Measurements from ENCODE around the gene ABLIM2. TPM values are rescaled to one million over a fixed set of nuclear protein-coding genes. Genes with fewer than 3 reads are reported as not detected.

ABLIM2 gene
- total and polyA plus RNA-seq, 5 donors from 2014 or later, result 0.88 to 2.0 (median 1.2) TPM

DNA sequence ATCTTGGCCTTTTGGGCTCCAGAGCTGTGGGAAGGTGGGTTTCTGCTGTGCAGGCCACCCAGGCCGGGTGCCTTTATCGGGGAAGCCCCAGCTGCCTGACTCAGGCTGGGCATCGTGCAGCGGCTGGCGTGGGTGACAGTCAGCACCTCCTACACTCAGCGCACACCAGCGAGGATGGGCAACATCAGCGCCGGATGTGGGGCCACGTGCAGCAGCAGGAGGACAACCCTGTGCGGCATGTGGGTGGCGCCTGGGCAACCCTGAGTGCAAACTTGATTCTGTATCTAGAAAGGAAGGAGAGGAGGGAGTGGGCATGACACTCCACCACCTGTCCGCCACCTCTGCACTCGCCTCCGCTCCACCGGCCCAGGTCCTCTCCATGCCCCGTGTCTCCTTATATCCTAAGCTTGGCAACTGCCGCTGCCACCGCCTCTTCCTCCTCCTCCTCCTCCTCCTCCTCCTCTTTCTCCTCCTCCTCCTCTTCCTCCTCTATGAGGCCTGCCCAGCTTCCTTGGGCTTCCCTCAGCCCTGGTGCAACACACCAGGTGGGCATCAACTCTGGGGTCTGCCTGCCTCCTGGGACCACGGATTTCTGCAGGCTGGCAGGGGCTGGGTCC, 111.6 kb downstream of the ABLIM2 start:
- H3K4me3 ChIP-seq (ENCODE audit: low read depth, low read length), result no peak overlapping the region
- Mint-ChIP-seq H3K36me3 (peaks cover 3% of the 10 kb centered on the region), H3K9me3 (no peaks in the 10 kb centered on the region), H3K27ac (no peak overlapping the region), H3K27me3 (no peaks in the 10 kb centered on the region), H3K4me1 (no peaks in the 10 kb centered on the region), H3K4me3 (no peak overlapping the region)
- no peaks in the 10 kb centered on the region for H3K27me3 ChIP-seq (ENCODE audit: control insufficient read depth, insufficient read depth, low read length)
- no peak overlapping the region for H3K27ac ChIP-seq (ENCODE audit: insufficient read depth, low read length, poor library complexity, severe bottlenecking)
- DNase-seq (no peak), ATAC-seq (ENCODE audit: low read depth in 2 of 2) (peak; percentile 36 to 39)
- H3K9me3 ChIP-seq (ENCODE audit: control insufficient read depth in 2 of 2, low read length in 2 of 2), result no peaks in the 10 kb centered on the region
- no peaks in the 10 kb centered on the region for H3K36me3 ChIP-seq (ENCODE audit: control insufficient read depth, insufficient read depth, low read length)
- no peaks in the 10 kb centered on the region for H3K4me1 ChIP-seq (ENCODE audit: control insufficient read depth, insufficient read depth, low read length, poor library complexity, severe bottlenecking)

DNA sequence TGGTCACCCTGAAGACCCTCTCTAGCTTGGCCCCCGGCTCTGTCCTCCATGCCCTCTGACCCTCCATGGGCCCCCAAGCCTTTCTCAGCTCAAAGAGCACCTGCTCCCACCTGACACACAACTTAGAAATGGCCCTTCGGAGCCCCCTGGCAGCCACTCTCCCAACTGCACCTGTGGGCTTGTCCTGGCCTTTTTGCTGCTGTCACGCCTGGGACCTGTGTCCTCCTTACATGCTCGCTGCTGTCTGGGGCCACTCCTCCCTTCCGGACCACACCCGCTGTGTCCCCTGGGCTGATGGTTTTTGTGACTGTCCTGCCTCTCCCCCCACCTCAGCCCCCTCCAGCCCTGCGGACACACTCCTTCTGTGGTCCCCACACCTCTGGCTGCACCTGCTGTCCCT, 112.7 kb downstream of the ABLIM2 start:
- H3K36me3 ChIP-seq (ENCODE audit: control insufficient read depth, insufficient read depth, low read length), result no peaks in the 10 kb centered on the region
- H3K27ac ChIP-seq (ENCODE audit: insufficient read depth, low read length, poor library complexity, severe bottlenecking), result no peak overlapping the region
- ATAC-seq (ENCODE audit: low read depth in 2 of 2), result no peak
- Mint-ChIP-seq H3K27me3 (no peaks in the 10 kb centered on the region), H3K4me1 (no peaks in the 10 kb centered on the region), H3K27ac (no peak overlapping the region), H3K9me3 (no peaks in the 10 kb centered on the region), H3K36me3 (peaks cover 3% of the 10 kb centered on the region), H3K4me3 (no peak overlapping the region)
- H3K4me1 ChIP-seq (ENCODE audit: control insufficient read depth, insufficient read depth, low read length, poor library complexity, severe bottlenecking), result no peaks in the 10 kb centered on the region
- H3K27me3 ChIP-seq (ENCODE audit: control insufficient read depth, insufficient read depth, low read length), result no peaks in the 10 kb centered on the region
- H3K9me3 ChIP-seq (ENCODE audit: control insufficient read depth in 2 of 2, low read length in 2 of 2), result no peaks in the 10 kb centered on the region
- no peak for DNase-seq
- H3K4me3 ChIP-seq (ENCODE audit: low read depth, low read length), result no peak overlapping the region

DNA sequence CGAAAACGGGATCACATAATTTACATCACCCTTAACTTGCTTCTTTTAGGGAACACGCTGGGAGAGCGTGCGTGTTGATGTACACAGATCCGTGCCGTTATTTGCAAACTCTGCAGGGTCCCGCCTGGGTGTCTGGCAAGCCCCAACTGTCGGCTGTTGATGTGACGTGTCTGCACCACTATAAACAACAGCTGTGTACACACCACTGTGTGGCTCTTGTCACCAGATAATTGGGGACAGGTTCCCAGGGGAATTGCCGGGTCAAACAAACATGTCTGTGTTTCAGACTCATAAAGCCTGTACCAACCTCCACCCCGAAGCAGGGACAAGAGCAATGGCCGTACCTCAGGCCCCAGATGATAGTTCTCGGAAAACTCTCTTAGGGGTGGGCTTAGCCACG, 113.9 kb downstream of the ABLIM2 start:
- H3K9me3 Mint-ChIP-seq, result no peaks in the 10 kb centered on the region
- H3K4me3 ChIP-seq (ENCODE audit: low read depth, low read length), result no peak overlapping the region
- DNase-seq (no peak), ATAC-seq (ENCODE audit: low read depth in 2 of 2) (no peak)
- no peaks in the 10 kb centered on the region for H3K4me1 Mint-ChIP-seq
- H3K27ac ChIP-seq (ENCODE audit: insufficient read depth, low read length, poor library complexity, severe bottlenecking), result no peak overlapping the region
- peaks cover 3% of the 10 kb centered on the region for H3K36me3 Mint-ChIP-seq
- no peak overlapping the region for H3K27ac Mint-ChIP-seq
- H3K27me3 ChIP-seq (ENCODE audit: control insufficient read depth, insufficient read depth, low read length), result no peaks in the 10 kb centered on the region
- H3K27me3 Mint-ChIP-seq, result no peaks in the 10 kb centered on the region
- no peaks in the 10 kb centered on the region for H3K36me3 ChIP-seq (ENCODE audit: control insufficient read depth, insufficient read depth, low read length)
- no peaks in the 10 kb centered on the region for H3K4me1 ChIP-seq (ENCODE audit: control insufficient read depth, insufficient read depth, low read length, poor library complexity, severe bottlenecking)
- H3K4me3 Mint-ChIP-seq, result no peak overlapping the region
- no peaks in the 10 kb centered on the region for H3K9me3 ChIP-seq (ENCODE audit: control insufficient read depth in 2 of 2, low read length in 2 of 2)

DNA sequence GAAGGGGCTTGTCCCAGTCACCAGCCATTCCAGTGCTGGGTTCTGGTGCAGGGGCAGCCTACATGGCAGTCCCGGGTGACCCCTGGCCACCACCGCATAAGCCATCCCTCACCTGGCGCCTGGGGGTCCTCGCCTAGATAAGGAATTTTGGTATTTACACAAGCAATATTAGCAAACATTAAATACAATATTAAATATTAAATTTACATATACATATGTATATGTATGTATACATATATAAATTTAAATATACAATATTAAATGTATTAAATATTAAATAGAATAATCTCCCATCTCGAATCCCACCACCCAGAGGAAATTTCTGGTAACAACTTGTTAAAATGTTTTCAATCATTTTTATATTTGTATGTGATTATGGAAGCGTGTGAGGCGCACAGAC, 114.4 kb downstream of the ABLIM2 start:
- Histone ChIP-seq H3K4me1 (ENCODE audit: control insufficient read depth, insufficient read depth, low read length, poor library complexity, severe bottlenecking) (no peaks in the 10 kb centered on the region), H3K9me3 (ENCODE audit: control insufficient read depth in 2 of 2, low read length in 2 of 2) (no peaks in the 10 kb centered on the region), H3K4me3 (ENCODE audit: low read depth, low read length) (no peak overlapping the region), H3K27me3 (ENCODE audit: control insufficient read depth, insufficient read depth, low read length) (no peaks in the 10 kb centered on the region), H3K27ac (ENCODE audit: insufficient read depth, low read length, poor library complexity, severe bottlenecking) (no peak overlapping the region), H3K36me3 (ENCODE audit: control insufficient read depth, insufficient read depth, low read length) (no peaks in the 10 kb centered on the region)
- H3K4me1 Mint-ChIP-seq, result no peaks in the 10 kb centered on the region
- H3K9me3 Mint-ChIP-seq, result no peaks in the 10 kb centered on the region
- H3K27me3 Mint-ChIP-seq, result no peaks in the 10 kb centered on the region
- no peak overlapping the region for H3K4me3 Mint-ChIP-seq
- ATAC-seq (ENCODE audit: low read depth in 2 of 2), result no peak
- DNase-seq, result no peak
- peaks cover 3% of the 10 kb centered on the region for H3K36me3 Mint-ChIP-seq
- no peak overlapping the region for H3K27ac Mint-ChIP-seq

DNA sequence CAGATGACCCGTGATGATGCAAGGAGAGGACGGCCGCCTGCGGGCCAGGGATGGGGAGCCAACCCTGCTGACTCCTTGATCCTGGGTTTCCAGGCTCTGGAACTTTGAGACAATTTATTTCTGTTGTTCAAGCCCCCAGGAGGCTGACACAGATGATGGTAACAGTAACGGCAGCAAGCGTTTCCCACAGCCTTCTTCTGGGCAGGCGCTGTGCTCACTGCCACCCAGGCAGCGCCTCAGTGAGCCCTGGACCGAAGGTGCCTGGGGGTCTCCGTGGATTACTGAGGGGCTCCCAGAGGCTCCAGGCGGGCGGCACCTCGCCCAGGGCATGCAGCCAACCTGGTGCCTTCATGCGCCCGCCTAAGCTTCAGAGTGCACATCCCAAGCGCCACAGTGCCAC, 115.0 kb downstream of the ABLIM2 start:
- no peaks in the 10 kb centered on the region for H3K9me3 ChIP-seq (ENCODE audit: control insufficient read depth in 2 of 2, low read length in 2 of 2)
- no peaks in the 10 kb centered on the region for H3K4me1 Mint-ChIP-seq
- H3K27ac ChIP-seq (ENCODE audit: insufficient read depth, low read length, poor library complexity, severe bottlenecking), result no peak overlapping the region
- DNase-seq (no peak), ATAC-seq (ENCODE audit: low read depth in 2 of 2) (no peak)
- H3K36me3 ChIP-seq (ENCODE audit: control insufficient read depth, insufficient read depth, low read length), result no peaks in the 10 kb centered on the region
- no peaks in the 10 kb centered on the region for H3K27me3 ChIP-seq (ENCODE audit: control insufficient read depth, insufficient read depth, low read length)
- H3K27me3 Mint-ChIP-seq, result no peaks in the 10 kb centered on the region
- no peaks in the 10 kb centered on the region for H3K9me3 Mint-ChIP-seq
- no peak overlapping the region for H3K4me3 Mint-ChIP-seq
- no peak overlapping the region for H3K27ac Mint-ChIP-seq
- H3K36me3 Mint-ChIP-seq, result peaks cover 3% of the 10 kb centered on the region
- H3K4me3 ChIP-seq (ENCODE audit: low read depth, low read length), result no peak overlapping the region
- no peaks in the 10 kb centered on the region for H3K4me1 ChIP-seq (ENCODE audit: control insufficient read depth, insufficient read depth, low read length, poor library complexity, severe bottlenecking)

DNA sequence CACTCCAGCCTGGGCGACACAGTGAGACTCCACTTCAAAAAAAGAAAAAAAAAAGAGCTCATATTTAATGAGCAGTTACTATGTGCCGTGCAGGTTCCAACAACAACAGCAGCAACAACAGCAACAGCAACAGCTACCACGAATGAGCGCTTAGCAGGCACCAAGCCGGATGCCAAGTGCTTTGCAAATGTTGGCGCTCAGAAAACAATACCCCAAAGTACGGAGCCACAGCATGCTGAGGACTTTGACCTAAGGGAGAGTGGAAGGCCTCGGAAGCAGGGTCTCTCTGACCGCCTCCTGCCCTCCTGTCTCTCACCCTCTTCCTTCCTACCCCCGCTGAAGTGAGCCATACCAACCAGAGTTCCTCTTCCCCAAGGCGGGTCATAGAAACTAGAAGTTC, 116.7 kb downstream of the ABLIM2 start:
- no peaks in the 10 kb centered on the region for H3K36me3 ChIP-seq (ENCODE audit: control insufficient read depth, insufficient read depth, low read length)
- H3K4me3 Mint-ChIP-seq, result no peak overlapping the region
- peaks cover 3% of the 10 kb centered on the region for H3K36me3 Mint-ChIP-seq
- H3K4me1 ChIP-seq (ENCODE audit: control insufficient read depth, insufficient read depth, low read length, poor library complexity, severe bottlenecking), result no peaks in the 10 kb centered on the region
- H3K27me3 Mint-ChIP-seq, result peaks cover 5% of the 10 kb centered on the region
- no peak overlapping the region for H3K4me3 ChIP-seq (ENCODE audit: low read depth, low read length)
- no peaks in the 10 kb centered on the region for H3K9me3 Mint-ChIP-seq
- no peaks in the 10 kb centered on the region for H3K4me1 Mint-ChIP-seq
- ATAC-seq (ENCODE audit: low read depth in 2 of 2) (no peak), DNase-seq (no peak)
- no peaks in the 10 kb centered on the region for H3K27me3 ChIP-seq (ENCODE audit: control insufficient read depth, insufficient read depth, low read length)
- no peaks in the 10 kb centered on the region for H3K9me3 ChIP-seq (ENCODE audit: control insufficient read depth in 2 of 2, low read length in 2 of 2)
- no peak overlapping the region for H3K27ac Mint-ChIP-seq
- H3K27ac ChIP-seq (ENCODE audit: insufficient read depth, low read length, poor library complexity, severe bottlenecking), result no peak overlapping the region

DNA sequence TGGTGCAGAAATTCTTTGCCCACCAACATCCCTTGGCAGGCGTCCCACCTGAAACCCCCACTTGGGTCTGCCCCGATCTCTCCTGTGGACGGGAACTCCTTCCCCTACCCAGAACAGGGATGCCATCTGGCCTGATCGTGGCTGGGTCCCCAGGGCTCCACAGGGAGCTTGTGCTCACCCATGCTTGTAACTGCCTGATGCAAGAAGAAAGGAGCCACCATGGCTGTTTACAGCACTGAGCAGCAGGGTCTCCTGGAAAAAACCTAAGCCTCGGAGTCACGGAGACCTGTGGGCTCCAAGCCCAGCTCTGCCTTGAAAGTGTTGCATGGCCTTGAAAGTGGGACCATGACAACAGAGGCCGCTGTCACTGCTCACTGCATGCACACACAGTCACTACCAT, 117.4 kb downstream of the ABLIM2 start:
- Histone ChIP-seq H3K27ac (ENCODE audit: insufficient read depth, low read length, poor library complexity, severe bottlenecking) (no peak overlapping the region), H3K27me3 (ENCODE audit: control insufficient read depth, insufficient read depth, low read length) (no peaks in the 10 kb centered on the region), H3K9me3 (ENCODE audit: control insufficient read depth in 2 of 2, low read length in 2 of 2) (no peaks in the 10 kb centered on the region), H3K4me1 (ENCODE audit: control insufficient read depth, insufficient read depth, low read length, poor library complexity, severe bottlenecking) (no peaks in the 10 kb centered on the region), H3K36me3 (ENCODE audit: control insufficient read depth, insufficient read depth, low read length) (no peaks in the 10 kb centered on the region), H3K4me3 (ENCODE audit: low read depth, low read length) (no peak overlapping the region)
- Mint-ChIP-seq H3K4me3 (no peak overlapping the region), H3K9me3 (peaks cover 0 to 1% (median 0%) of the 10 kb centered on the region in 7 donors), H3K36me3 (peaks cover 3% of the 10 kb centered on the region), H3K4me1 (no peaks in the 10 kb centered on the region), H3K27ac (no peak overlapping the region), H3K27me3 (peaks cover 5% of the 10 kb centered on the region)
- no peak for DNase-seq
- ATAC-seq (ENCODE audit: low read depth in 2 of 2), result no peak

DNA sequence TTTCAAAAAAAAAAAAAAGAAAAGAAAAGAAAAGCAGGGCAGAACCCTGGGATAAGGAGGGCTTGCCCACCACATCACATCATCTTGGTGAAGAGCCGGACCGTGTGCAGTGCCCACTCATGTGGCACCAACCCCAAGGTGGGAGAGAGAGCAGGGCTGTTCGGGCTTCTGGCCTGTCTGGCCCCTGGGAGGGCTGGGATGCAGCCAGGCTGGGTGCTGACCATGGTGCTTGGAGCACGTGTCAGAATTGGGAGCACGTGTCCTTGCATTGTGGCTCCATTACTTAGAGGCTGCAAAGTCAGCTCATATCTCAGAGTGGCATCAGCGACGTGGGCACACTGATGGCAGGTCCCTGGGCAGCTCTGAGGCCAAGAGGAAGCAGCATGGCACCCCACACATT, 118.0 kb downstream of the ABLIM2 start:
- no peak overlapping the region for H3K4me3 Mint-ChIP-seq
- DNase-seq, result no peak
- no peaks in the 10 kb centered on the region for H3K27me3 ChIP-seq (ENCODE audit: control insufficient read depth, insufficient read depth, low read length)
- H3K4me1 Mint-ChIP-seq, result peaks cover 0 to 4% (median 0%) of the 10 kb centered on the region in 4 donors
- no peak overlapping the region for H3K27ac ChIP-seq (ENCODE audit: insufficient read depth, low read length, poor library complexity, severe bottlenecking)
- H3K4me1 ChIP-seq (ENCODE audit: control insufficient read depth, insufficient read depth, low read length, poor library complexity, severe bottlenecking), result no peaks in the 10 kb centered on the region
- H3K9me3 ChIP-seq (ENCODE audit: control insufficient read depth in 2 of 2, low read length in 2 of 2), result no peaks in the 10 kb centered on the region
- ATAC-seq (ENCODE audit: low read depth in 2 of 2), result no peak
- no peak overlapping the region for H3K27ac Mint-ChIP-seq
- no peaks in the 10 kb centered on the region for H3K36me3 ChIP-seq (ENCODE audit: control insufficient read depth, insufficient read depth, low read length)
- H3K27me3 Mint-ChIP-seq, result peaks cover 5% of the 10 kb centered on the region
- H3K4me3 ChIP-seq (ENCODE audit: low read depth, low read length), result no peak overlapping the region
- peaks cover 3% of the 10 kb centered on the region for H3K36me3 Mint-ChIP-seq
- H3K9me3 Mint-ChIP-seq, result peaks cover 0 to 1% (median 0%) of the 10 kb centered on the region in 7 donors

Measured in CD4-positive, CD25-positive, alpha-beta regulatory T cell (primary cell).